Heart left ventricle (tissue), 13 donors: ENCODE data around the gene BST2.

Experiments used
- POLR2A ChIP-seq, 2 donors: fragments of 450-650 bp; IDR thresholded peaks; one replicate each; pipeline ENCODE4 v1.6.1; 2017; ENCODE audit warnings: antibody characterized with exemption in 2 of 2, mild to moderate bottlenecking in 2 of 2, moderate library complexity in 2 of 2
- TF ChIP-seq, protein P1 (sequence below), 12 donors: fragments of 200-600 bp; sonication (generic) in 4 of 12; IDR thresholded peaks; one replicate each; pipeline versions ENCODE4 v1.5.0 to v1.8.0; 2018 to 2022; ENCODE audit warnings: antibody characterized with exemption in 12 of 12, mild to moderate bottlenecking in 5 of 12
- donor health status: ischemic (EF 13 %, LVEDD 7.1; RV severe dilation, severe dysfunction).
- donor health status: DM: no; HTN: yes; CAD: no.
- donor health status: DM: no; HTN: no; CAD: no.
- donor health status: ischemic (EF 25% LVEDD 6.9; RV normal size, moderate dysfunction).
- donor health status: ischemic (EF 25% LVEDD 5.7; RV mildly dilated, moderate dysfunction).
- donor health status: ischemic (EF 35%, LVEDD 5.7; RV mildly dilated, moderate dysfunction).
- donor health status: nonischemic (EF 11% LVEDD 7.7; RV severe dilation, severe dysfunction).
- donor health status: DM: yes; HTN: yes; CAD: no.
- donor health status: PGD.
- donor health status: ischemic (EF 29% LVEDD 5.4; RV normal size, mild dysfunction).
- donor health status: nonischemic (EF 23%, LVEDD 6.1; RV moderate dilation, normal function).

DNA sequence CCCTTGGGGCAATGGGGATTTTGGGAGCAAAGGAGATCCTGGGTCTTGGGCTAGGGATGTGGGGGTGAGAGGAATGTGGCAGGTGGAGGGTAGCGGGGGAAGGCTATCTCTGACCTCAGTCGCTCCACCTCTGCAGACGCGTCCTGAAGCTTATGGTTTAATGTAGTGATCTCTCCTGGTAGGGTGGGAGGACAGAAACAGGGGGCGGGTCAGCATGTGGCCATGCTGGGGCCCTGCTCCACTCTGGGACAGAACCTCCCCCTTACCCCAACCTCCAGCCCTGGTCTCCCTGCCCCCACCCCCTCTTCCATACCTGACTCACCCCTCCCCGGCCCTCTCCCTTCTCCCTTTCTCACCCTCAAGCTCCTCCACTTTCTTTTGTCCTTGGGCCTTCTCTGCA is 1.4 kb downstream of the BST2 start:
- TF ChIP-seq POLR2A (IDR thresholded peaks at IDR 0.05): no peak
- TF ChIP-seq, protein P1, sequence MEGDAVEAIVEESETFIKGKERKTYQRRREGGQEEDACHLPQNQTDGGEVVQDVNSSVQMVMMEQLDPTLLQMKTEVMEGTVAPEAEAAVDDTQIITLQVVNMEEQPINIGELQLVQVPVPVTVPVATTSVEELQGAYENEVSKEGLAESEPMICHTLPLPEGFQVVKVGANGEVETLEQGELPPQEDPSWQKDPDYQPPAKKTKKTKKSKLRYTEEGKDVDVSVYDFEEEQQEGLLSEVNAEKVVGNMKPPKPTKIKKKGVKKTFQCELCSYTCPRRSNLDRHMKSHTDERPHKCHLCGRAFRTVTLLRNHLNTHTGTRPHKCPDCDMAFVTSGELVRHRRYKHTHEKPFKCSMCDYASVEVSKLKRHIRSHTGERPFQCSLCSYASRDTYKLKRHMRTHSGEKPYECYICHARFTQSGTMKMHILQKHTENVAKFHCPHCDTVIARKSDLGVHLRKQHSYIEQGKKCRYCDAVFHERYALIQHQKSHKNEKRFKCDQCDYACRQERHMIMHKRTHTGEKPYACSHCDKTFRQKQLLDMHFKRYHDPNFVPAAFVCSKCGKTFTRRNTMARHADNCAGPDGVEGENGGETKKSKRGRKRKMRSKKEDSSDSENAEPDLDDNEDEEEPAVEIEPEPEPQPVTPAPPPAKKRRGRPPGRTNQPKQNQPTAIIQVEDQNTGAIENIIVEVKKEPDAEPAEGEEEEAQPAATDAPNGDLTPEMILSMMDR (IDR thresholded peaks at IDR 0.05): no peak
